OCI-LY7 (cell line): ENCODE data around the gene AKT1. TPM values are rescaled to one million over a fixed set of nuclear protein-coding genes. Genes with fewer than 3 reads are reported as not detected.

ENCODE experiments used
- BruUV-seq: library from RNA; stranded (reverse); fragments of 400-500 nt; replicated peaks from 2 replicates; lab custom pipeline; 2021; lab: Mats Ljungman, UMichigan
- CTCF ChIA-PET: fragments of 300-600 bp; sonication (Branson Sonifier 250); formaldehyde crosslinking; loops from one replicate; lab custom pipeline; 2022; ENCODE audit warnings: antibody characterized with exemption; ENCODE audit not compliant: unreplicated experiment; lab: Charles Lee
- POLR2A ChIA-PET: fragments of 300-600 bp; sonication (Branson Sonifier 250); formaldehyde crosslinking; loops from one replicate; lab custom pipeline; 2022; ENCODE audit warnings: antibody characterized with exemption; lab: Charles Lee
- DNase-seq: peaks from one replicate; pipeline ENCODE4 v3.0.0-alpha.2; 2015; ENCODE audit warnings: low spot score
- H2AFZ ChIP-seq: fragments of 200-600 bp; sonication (generic), shearing (Covaris generic); 2 replicates; pipeline ENCODE4 v1.6.1; 2014; ENCODE audit warnings: mild to moderate bottlenecking, antibody characterized with exemption, low read length, moderate library complexity
- H3K27ac ChIP-seq: fragments of 200-600 bp; sonication (generic); 2 replicates; pipeline ENCODE4 v1.5.1; 2014; ENCODE audit warnings: mixed run types, low read depth, mild to moderate bottlenecking, moderate library complexity, low read length, inconsistent platforms; ENCODE audit not compliant: poor library complexity, severe bottlenecking
- H3K36me3 ChIP-seq: fragments of 200-600 bp; sonication (generic); 2 replicates; pipeline ENCODE4 v1.6.1; 2014; ENCODE audit warnings: mild to moderate bottlenecking, antibody characterized with exemption, low read length, moderate library complexity, mixed read lengths; ENCODE audit not compliant: insufficient read depth
- H3K4me1 ChIP-seq: fragments of 200-600 bp; sonication (generic); 2 replicates; pipeline ENCODE4 v1.5.1; 2014; ENCODE audit warnings: mild to moderate bottlenecking, low read length; ENCODE audit not compliant: insufficient read depth, poor library complexity, severe bottlenecking
- H3K4me2 ChIP-seq: fragments of 200-600 bp; sonication (generic); 2 replicates; pipeline ENCODE4 v1.6.1; 2014; ENCODE audit warnings: mild to moderate bottlenecking, low read length
- H3K4me3 ChIP-seq: fragments of 200-600 bp; sonication (generic); 2 replicates; pipeline ENCODE4 v1.5.1; 2014; ENCODE audit warnings: mild to moderate bottlenecking, low read depth, low read length; ENCODE audit not compliant: poor library complexity, severe bottlenecking
- H3K79me2 ChIP-seq: fragments of 200-600 bp; sonication (generic); 2 replicates; pipeline ENCODE4 v1.6.1; 2016; ENCODE audit warnings: low read depth, mild to moderate bottlenecking, low read length, moderate library complexity, mixed read lengths; ENCODE audit not compliant: insufficient read depth
- H3K9me2 ChIP-seq: fragments of 200-600 bp; sonication (generic); 2 replicates; pipeline ENCODE4 v1.6.1; 2016; ENCODE audit warnings: mild to moderate bottlenecking, low read length, mixed read lengths; ENCODE audit not compliant: insufficient read depth
- H3K9me3 ChIP-seq: fragments of 200-600 bp; sonication (generic); 2 replicates; pipeline ENCODE4 v1.6.1; 2014; ENCODE audit warnings: mild to moderate bottlenecking, mixed run types, low read length, mixed read lengths
- H4K20me1 ChIP-seq: fragments of 200-600 bp; sonication (generic); 2 replicates; pipeline ENCODE4 v1.6.1; 2014; ENCODE audit warnings: mild to moderate bottlenecking, antibody characterized with exemption, low read length, moderate library complexity, mixed read lengths; ENCODE audit not compliant: insufficient read depth
- EZH2phosphoT487 ChIP-seq: fragments of 200-600 bp; sonication (generic); IDR thresholded peaks from 2 replicates; pipeline ENCODE4 v1.6.1; 2018; ENCODE audit warnings: low read depth, borderline replicate concordance, mild to moderate bottlenecking, mixed run types, antibody characterized with exemption, low read length, moderate library complexity, mixed read lengths
- intact Hi-C: fragments of 100-400 bp; cut with micrococcal nuclease; formaldehyde crosslinking; loops from one replicate; pipeline ENCODE4 v1.10.0; 2022; ENCODE audit not compliant: unreplicated experiment
- total RNA-seq, 2 experiments: library from RNA; depleted of rRNA in 1 of 2; stranded (reverse); fragments of >200 nt in 1 of 2; shearing (Covaris generic) in 1 of 2; gene quantifications; 2 replicates each; pipeline ENCODE4 v1.2.3, GENCODE V29; 2014 to 2022
- TF ChIP-seq, protein P1 (sequence below): fragments of 200-600 bp; sonication (generic); conservative IDR thresholded peaks from 2 replicates; pipeline ENCODE4 v1.5.1; 2014; ENCODE audit warnings: mild to moderate bottlenecking, antibody characterized with exemption, low read length, moderate library complexity, mixed read lengths

AKT1 gene
- total RNA-seq, 2 experiments from 2014 or later, result 75.4 to 108 TPM

DNA sequence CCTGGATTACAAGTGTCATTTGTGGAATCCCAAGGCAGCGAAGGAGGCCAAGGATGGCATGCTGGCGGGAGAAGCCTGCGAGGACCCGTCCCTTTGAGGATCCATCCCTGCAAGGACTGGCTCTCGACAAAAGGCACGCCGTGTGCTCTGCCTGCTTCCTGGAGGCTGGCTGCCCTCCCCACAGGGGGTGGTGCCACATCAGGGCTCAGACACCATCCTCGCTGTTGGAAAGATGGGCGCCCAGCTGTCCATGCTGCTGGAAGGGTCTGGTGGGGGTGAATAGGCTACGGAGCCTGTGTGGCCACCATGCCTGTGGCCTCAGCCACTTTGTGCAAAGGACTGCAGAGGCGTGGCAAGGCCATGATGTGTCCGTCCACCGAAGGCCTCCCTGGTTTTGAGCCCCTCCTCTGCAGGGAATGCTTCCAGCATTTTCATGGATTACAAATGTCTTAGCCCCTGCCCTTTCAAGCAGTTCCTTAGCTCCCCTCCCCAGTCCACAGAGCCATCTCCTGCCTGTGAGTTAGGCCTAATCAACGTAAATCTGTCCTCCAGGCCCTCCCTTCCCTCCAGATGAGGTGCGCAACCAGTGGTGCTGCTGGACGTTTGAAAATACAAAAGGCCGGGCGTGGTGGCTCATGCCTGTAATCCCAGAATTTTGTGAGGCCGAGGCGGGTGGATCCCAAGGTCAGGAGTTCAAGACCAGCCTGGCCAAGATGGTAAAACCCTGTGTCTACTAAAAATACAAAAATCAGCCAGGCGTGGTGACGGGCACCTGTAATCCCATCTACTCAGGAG, 27.5 kb upstream of the AKT1 start:
- Histone ChIP-seq H3K79me2 (no peaks in the 10 kb centered on the region), H3K4me1 (no peaks in the 10 kb centered on the region), H4K20me1 (no peaks in the 10 kb centered on the region), H3K4me3 (no peak overlapping the region), H3K4me2 (no peak overlapping the region), H3K36me3 (peaks cover 3% of the 10 kb centered on the region), H3K9me2 (no peaks in the 10 kb centered on the region), H3K9me3 (no peaks in the 10 kb centered on the region), H3K27ac (no peak overlapping the region), H2AFZ (no peak overlapping the region)
- POLR2A ChIA-PET, result no interaction called here
- intact Hi-C loops, result no loop called here
- TF ChIP-seq EZH2phosphoT487, result no peak
- TF ChIP-seq, protein P1, sequence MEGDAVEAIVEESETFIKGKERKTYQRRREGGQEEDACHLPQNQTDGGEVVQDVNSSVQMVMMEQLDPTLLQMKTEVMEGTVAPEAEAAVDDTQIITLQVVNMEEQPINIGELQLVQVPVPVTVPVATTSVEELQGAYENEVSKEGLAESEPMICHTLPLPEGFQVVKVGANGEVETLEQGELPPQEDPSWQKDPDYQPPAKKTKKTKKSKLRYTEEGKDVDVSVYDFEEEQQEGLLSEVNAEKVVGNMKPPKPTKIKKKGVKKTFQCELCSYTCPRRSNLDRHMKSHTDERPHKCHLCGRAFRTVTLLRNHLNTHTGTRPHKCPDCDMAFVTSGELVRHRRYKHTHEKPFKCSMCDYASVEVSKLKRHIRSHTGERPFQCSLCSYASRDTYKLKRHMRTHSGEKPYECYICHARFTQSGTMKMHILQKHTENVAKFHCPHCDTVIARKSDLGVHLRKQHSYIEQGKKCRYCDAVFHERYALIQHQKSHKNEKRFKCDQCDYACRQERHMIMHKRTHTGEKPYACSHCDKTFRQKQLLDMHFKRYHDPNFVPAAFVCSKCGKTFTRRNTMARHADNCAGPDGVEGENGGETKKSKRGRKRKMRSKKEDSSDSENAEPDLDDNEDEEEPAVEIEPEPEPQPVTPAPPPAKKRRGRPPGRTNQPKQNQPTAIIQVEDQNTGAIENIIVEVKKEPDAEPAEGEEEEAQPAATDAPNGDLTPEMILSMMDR, result no peak
- no peak for DNase-seq
- BruUV-seq, result no TSS peak
- CTCF ChIA-PET, result no interaction called here

DNA sequence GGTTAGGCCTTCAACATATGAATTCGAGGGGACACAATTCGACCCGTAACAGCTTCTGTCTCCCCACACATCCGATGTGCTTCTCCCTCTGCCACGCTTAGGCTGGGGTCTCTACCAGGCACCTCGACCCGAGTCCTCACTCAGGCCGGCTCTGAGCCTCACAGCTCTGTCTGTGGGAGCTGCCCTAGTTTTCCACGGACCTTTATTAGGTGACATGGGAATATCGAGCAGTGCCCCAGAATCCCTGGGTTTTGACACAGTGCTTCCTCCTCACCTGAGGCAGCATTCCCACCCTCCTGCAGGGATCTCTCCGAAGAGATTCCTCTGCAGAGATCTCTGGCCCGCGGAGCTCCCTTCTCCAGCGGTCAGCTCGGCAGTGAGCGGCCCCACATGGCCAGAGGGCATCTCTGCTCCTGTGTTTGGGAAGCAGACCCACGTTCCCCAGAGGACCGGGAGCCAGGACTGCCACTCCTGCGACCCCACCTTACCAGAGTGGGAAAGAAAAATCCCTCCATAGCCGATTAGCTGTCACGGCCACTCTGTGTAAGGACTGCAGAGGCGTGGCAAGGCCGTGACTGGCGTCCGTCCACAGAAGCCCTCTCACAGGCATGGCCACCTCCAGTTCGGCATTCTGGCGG, 26.5 kb upstream of the AKT1 start:
- no peak overlapping the region for H3K4me3 ChIP-seq
- POLR2A ChIA-PET, result no interaction called here

More for the DNA sequence above, 26.5 kb upstream of the AKT1 start:
- CTCF ChIA-PET, result no interaction called here
- intact Hi-C loops, result no loop called here
- TF ChIP-seq, protein P1, result no peak
- Histone ChIP-seq H2AFZ (no peak overlapping the region), H3K36me3 (peaks cover 7% of the 10 kb centered on the region), H3K4me2 (no peak overlapping the region), H3K27ac (no peak overlapping the region), H4K20me1 (no peaks in the 10 kb centered on the region), H3K9me3 (no peaks in the 10 kb centered on the region), H3K9me2 (no peaks in the 10 kb centered on the region), H3K79me2 (peaks cover under 1% of the 10 kb centered on the region; the same call in 1 of the 2 replicates), H3K4me1 (peaks cover 4% of the 10 kb centered on the region)
- DNase-seq, result no peak
- no TSS peak for BruUV-seq
